ENCODE data around the gene FA2H.
"Not testable (repeated sequence)": the region's sequence is repeated elsewhere in the genome, so short reads cannot be mapped to it uniquely, and the experiment has no call there.

DNA sequence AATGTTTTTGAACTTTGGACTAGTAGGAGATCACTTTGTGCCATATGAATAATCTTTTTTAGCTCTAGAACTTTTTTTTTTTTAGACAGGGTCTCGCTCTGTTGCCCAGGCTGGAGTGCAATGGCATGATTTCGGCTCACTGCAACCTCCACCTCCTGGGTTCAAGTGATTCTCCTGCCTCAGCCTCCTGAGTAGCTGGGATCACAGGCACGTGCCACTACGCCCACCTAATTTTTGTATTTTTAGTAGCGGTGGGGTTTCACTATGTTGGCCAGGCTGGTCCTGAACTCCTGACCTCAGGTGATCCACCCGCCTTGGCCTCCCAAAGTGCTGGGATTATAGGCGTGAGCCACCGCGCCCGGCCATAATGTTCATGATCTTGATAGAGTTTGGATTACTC, 105.7 kb downstream of the FA2H start:
- not testable (repeated sequence) for TF ChIP-seq CTCF (IDR thresholded peaks at IDR 0.05; ENCODE audit: insufficient read depth, low read length, poor library complexity, severe bottlenecking); EZH2phosphoT487 (conservative IDR thresholded peaks at IDR 0.05; ENCODE audit: low read length)
